ENCODE measurements around the gene F13B. TPM values are rescaled to one million over a fixed set of nuclear protein-coding genes. Genes with fewer than 3 reads are reported as not detected.
A peak's percentile ranks its signal among the peaks of the same experiment; 100 is the strongest.

The F13B gene
- total and polyA plus RNA-seq, 2 of the 4 experiments (the other 2 are of a cell fraction): not detected

- Histone ChIP-seq H3K4ac (ENCODE audit: low read depth, low read length) (no peak overlapping the region), H3K56ac (ENCODE audit: extremely low read depth, insufficient read depth, low read length) (no peak overlapping the region), H3K36me3 (ENCODE audit: control insufficient read depth, insufficient read depth, low read length) (no peaks in the 10 kb centered on the region), H2AK9ac (replicated peaks; ENCODE audit: low read depth, low read length, poor library complexity) (no peak overlapping the region), H3K4me3 (ENCODE audit: insufficient read depth, low read depth, low read length) (no peak overlapping the region), H3K9me3 (ENCODE audit: control insufficient read depth, insufficient read depth, low read length) (no peaks in the 10 kb centered on the region), H3K18ac (ENCODE audit: low read depth, low read length) (no peak overlapping the region), H2BK5ac (ENCODE audit: low read depth, low read length, poor library complexity, severe bottlenecking) (peak overlapping the region; percentile 29), H4K20me1 (ENCODE audit: insufficient read depth, low read length) (no peaks in the 10 kb centered on the region), H3K79me1 (ENCODE audit: low read depth in 1 of 2, low read length in 2 of 2) (peaks cover 14 to 15% of the 10 kb centered on the region in 2 experiments; a peak in 3 of 4 replicates), H4K5ac (ENCODE audit: low read depth, low read length) (no peak overlapping the region), H2BK120ac (ENCODE audit: low read depth, low read length) (no peak overlapping the region), H3K4me2 (ENCODE audit: low read depth, low read length) (no peak overlapping the region), H4K8ac (ENCODE audit: low read depth in 2 of 2, low read length in 2 of 2) (no peak overlapping the region), H2BK20ac (ENCODE audit: low read depth, low read length) (no peak overlapping the region), H3K27ac (ENCODE audit: insufficient read depth, low read length) (no peak overlapping the region), H3K9me1 (ENCODE audit: insufficient read depth, low read length) (no peaks in the 10 kb centered on the region), H3K14ac (replicated peaks; ENCODE audit: low read depth, low read length) (no peak overlapping the region), H3K23ac (ENCODE audit: low read depth, low read length) (no peak overlapping the region), H3K27me3 (ENCODE audit: control insufficient read depth, insufficient read depth, low read length) (no peaks in the 10 kb centered on the region), H2BK15ac (ENCODE audit: low read depth, low read length) (no peak overlapping the region), H2AK5ac (ENCODE audit: low read depth, low read length) (no peak overlapping the region), H3K4me1 (ENCODE audit: control insufficient read depth, insufficient read depth, low read length) (peaks cover 2% of the 10 kb centered on the region), H2AFZ (replicated peaks; ENCODE audit: low read length, poor library complexity) (no peak overlapping the region), H4K91ac (ENCODE audit: insufficient read depth, low read depth, low read length) (no peak overlapping the region), H3K9ac (ENCODE audit: low read depth, low read length) (no peak overlapping the region)
- WGBS, 2 experiments (ENCODE audit: extremely low coverage in 2 of 2, insufficient read length in 1 of 2): no CpG with 5 or more reads among the region's 5 CpGs
- TF ChIP-seq NFE2L2 (IDR thresholded peaks at IDR 0.05; ENCODE audit: low read depth, low read length) (no peak), USF2 (IDR thresholded peaks at IDR 0.05; ENCODE audit: low read depth, low read length) (no peak)
- ATAC-seq (ENCODE audit: low read depth) (peak; percentile 87), DNase-seq (peak; percentile 73)
- ChIA-PET CTCF (interaction anchor here (1.0 to 1.8 kb wide), 4 partner anchors 9 to 33 kb away, joined by 3 to 5 read pairs (median 3); no protein-coding TSS in a partner anchor), POLR2A (ENCODE audit: unreplicated experiment) (no interaction called here)
- intact Hi-C loops (cut with micrococcal nuclease) (no loop called here), in situ Hi-C loops (cut with MboI; ENCODE audit: low sequenced_read_pairs) (no loop called here), dilution Hi-C loops (cut with HindIII; ENCODE audit: low sequenced_read_pairs, unreplicated experiment) (no loop called here)
- no TSS peak for BruUV-seq (replicated peaks)
These were observed 36.2 kb upstream of the F13B start for GRCh38 chr1:197103300-197103699.
